Neural progenitor cell (in vitro differentiated cells): ENCODE measurements around the gene GAGE12E.
"Not testable (repeated sequence)": the region's sequence is repeated elsewhere in the genome, so short reads cannot be mapped to it uniquely, and the experiment has no call there.

ENCODE experiments used
- CTCF ChIP-seq: fragments of 200-600 bp; sonication (generic); IDR thresholded peaks from 2 replicates; pipeline ENCODE4 v1.5.1; 2017; ENCODE audit warnings: antibody characterized with exemption, mild to moderate bottlenecking
- EZH2 ChIP-seq: fragments of 200-600 bp; sonication (generic); IDR thresholded peaks from 2 replicates; pipeline ENCODE4 v1.6.1; 2017; ENCODE audit warnings: antibody characterized with exemption, mild to moderate bottlenecking, moderate library complexity

- TF ChIP-seq CTCF, EZH2: not testable (repeated sequence)
Observed at GRCh38 chrX:49560542-49560941, 9.5 kb downstream of the GAGE12E start, which contains the start of gene GAGE12F.
